ENCODE results near the gene STYX.

STYX gene, protein sequence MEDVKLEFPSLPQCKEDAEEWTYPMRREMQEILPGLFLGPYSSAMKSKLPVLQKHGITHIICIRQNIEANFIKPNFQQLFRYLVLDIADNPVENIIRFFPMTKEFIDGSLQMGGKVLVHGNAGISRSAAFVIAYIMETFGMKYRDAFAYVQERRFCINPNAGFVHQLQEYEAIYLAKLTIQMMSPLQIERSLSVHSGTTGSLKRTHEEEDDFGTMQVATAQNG
- total RNA-seq, result 16.8 to 77.0 (median 49.9) reads per million in 18 experiments

DNA sequence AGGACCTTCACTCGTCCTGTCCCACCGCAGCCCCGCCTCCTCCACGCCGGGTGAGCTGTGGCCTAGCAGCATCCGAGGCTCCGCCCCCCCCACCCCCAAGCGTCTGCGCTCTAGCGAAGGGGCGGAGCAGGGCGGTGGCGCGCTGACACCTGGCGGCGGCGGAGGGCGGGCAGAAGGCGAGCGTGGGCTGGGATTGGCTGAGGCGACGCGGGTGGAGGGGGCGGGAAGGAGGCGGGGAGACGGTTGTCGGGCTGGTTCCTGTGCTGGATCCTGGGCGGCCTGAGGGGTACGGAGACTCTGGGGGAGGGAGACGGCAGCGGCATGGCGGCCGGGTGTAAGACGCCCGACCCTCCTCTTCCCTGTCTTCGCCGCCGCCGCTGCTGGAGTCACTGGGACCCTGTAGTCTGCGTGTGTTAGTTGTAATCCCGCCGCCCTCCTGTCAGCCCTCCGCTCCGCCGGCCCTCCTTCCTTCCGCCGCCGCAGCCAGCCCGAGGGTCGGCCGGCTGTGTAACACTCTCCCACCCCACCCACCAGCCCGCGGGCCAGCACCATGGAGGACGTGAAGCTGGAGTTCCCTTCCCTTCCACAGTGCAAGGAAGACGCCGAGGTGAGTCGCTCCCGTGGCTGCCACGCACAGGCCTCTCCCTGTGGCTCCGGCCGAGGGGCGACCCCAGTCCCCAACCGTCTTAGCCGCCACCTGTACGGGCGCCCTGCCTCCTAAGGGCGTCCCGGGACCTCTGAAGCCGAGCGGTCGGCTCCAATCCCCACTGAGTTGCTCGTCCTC, at the start of gene STYX:
TSS of gene STYX (plus strand) at position 242 of the 784 bp plus-strand sequence. CDS start at position 551, 309 bp downstream.
- peak; percentile 97 to 98 for DNase-seq

DNA sequence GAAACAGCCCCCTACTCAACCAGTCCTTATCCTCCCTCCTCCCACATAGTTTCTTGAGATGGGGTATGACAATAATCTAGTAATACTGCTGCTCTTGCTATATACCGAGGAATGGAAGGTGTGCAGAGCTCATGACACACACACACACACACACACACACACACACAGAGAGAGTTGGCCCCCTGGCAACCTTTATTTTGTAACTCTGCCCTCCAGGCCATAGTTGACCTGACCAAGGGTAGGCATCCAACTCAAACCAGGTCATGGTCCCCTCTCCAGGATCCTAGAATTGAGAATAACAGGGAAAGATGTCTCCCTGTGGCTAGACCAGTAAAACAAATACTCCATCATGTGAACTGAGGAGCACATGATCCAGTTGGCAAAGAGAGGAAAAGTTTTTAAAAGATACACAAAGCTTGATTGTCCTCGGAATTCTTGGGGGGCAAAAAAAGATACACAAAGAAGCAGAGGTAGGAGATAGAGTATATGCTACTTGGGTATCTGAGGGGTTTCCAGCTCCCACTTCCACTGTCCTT, 45.9 kb upstream of the STYX start:
- DNase-seq, result no peak

DNA sequence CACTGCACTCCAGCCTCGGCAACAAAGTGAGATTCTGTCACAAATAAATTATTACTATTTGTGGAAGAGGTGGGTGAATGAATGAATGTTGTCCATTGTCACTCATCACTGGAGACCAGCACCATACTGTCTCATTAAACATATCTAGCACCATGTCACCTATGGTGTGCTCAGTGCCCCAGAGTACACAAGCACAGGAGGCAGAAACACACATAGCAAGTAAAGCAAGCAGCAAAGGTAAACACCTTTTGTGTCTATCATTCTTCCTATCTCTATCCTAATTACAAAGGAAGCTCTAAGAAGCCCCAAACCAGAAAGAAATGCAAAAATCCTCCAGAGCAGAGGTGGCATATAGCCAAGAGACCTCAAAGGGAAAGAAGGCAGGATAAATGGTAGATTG, 43.8 kb upstream of the STYX start:
- no peak for DNase-seq

DNA sequence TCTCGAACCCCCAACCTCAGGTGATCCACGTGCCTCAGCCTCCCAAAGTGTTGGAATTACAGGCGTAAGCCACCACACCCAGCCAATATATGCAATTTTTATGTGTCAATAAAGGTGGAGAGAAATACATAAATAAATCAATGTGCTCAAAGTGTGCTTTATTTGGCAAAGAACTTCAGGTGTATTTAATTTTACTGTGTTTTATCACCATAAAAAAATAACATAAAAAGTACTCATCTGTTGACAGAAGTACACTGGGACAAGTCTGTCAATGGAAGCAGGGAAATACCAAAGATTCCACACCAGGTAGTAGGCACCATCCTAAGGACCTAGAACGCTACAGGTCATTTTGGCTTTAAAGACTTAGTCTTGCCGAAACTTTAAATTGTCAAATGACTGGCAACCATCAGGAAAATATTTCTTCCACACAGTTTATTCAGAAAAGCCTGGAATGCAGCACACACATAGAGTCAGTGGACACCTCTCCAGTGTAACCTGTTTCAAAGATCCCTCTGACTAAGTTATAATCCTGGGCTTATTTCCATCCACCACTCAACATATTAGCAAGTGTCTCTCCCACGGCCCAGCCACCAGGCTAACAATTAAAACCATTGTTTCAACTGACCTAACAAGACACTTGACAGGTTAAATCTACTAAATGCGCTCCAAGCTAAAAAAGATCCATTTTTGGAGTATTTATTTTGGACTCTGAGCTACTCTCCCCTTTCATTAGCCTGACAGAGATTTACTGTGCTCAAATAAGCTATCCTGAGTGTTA, 38.8 kb upstream of the STYX start:
- no peak for DNase-seq

DNA sequence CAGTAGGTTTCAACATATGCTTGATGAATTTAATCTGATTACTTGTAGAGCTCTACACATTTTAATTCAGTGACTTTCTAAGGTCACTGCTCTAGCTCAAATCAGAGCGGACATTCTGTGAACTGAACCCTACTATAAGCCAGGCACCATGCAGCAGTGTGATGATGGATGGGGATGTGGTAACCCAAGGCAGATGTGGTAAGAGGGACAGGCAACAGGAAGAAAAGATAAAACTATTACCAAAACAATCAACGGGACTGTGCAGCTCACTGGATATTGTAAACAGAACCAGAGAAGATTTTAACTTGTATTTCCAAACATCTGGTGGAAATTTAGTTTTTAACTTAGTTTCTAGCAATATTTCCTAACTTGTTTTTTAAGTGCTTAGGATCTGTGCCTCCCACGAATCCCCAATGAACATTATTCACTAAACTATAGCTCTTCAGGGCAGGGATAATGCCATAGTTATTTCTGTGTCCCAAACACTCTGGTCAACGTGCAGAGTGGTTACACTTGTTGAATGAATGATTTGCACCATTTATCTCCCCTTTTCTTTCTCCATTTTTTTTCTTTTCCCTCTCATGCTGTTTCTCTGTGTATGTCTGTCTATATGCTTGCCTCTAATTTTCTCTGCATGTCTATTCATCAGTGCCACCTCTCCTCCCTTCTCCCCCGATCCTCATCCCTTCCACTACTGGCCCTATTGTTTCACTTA, 37.6 kb upstream of the STYX start:
- peak; percentile 67 to 74 for DNase-seq

DNA sequence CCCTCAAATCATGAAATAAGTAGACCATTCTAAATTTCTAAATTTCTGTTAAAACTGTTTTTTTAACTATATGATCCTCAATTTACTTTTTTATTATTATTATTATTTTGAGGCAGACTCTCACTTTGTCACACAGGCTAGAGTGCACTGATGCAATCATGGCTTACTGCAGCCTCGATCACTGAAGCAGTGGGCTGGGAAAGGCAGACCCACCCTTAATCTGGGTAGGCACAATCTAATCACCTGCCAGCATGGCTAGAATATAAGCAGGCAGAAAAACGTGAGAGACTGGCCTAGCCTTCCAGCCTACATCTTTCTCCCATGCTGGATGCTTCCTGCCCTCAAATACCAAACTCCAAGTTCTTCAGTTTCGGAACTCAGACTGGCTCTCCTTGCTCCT, 36.9 kb upstream of the STYX start:
- DNase-seq, result no peak

DNA sequence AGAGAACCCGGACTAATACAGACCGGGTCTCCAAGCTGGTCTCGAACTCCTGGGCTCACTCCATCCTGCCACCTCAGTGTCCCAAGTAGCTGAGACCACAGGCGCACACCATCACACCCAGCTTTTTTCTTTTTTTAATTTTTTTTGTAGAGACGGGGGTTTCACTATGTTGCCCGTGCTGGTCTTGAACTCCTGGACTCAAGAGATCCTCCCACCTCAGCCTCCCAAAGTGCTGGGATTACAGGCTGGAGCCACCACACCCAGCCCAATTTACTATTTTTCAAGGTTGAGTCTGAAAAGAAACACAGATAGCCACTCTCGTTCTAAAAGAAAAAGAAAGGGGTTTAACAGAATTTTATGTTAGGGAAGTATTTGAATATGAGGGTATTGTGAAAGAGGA, 36.4 kb upstream of the STYX start:
- no peak for DNase-seq

DNA sequence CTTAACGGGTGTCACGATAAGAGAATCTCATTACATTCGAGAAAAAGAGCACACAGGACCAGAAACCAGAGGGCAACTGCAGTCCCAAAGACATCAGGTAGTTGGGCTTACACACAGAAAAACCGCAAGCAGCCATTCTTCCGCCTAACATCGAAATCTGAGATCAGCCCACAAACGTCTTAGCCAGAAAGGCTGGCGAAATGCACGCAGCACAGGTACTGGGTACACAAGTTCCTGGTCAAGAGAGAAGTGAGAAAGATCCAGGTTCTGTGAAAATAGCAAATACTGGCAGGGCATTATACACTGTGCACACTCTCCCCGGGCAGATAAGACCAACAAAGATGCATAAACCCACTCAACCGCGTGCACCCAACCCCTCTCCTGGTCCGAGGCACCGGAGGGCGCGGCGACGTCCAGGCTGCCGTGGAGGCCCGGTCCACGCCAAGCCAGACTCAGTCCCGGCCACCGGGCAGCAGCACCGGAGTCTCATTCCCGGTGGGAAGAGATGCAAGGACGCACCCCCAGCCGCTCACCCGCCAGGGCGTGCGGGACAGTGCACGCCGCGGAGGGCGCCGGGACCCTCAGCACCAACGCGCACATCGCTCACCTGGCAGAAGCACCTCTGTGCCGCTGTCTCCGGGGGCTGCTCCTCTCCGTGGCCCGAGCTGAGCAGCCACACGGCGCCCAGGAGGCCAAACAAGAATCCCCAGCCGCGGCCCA, 35.0 kb upstream of the STYX start:
- peak; percentile 36 to 57 for DNase-seq

DNA sequence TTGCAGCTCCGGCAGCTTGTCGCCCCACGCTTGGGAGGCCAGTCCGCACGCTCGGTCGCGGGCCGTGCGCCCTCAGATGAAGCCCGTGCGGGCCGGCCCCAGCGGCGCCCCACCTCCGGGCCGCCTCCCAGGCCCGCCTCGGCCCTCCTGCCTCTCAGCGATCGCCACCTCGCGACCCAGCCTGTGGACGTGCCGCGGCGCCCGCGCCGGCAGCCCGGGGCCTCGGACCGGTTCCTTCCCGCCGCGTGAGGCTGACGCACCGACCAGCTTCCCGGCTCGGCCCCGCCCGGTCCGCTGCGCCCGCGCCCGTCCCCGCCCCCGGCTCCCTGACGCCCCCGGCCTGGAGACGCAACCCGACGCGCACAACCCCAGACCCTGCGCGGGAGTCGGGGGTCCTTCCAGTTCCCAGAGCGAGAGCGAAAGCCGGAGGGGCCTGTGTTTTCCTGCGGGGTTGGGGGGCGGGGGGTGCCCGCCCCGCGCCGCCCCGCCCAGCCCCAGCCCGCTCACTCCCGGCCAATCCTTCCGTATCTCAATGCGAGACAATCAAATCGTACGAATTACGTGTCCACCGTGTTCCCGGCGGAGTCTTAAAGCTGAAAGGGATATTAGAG, 34.4 kb upstream of the STYX start, which contains the start of gene ERO1A:
TSS of gene ERO1A (minus strand) at position 78 of the 611 bp plus-strand sequence. CDS start at position 1, 77 bp downstream.
- peak; percentile 83 to 92 for DNase-seq

DNA sequence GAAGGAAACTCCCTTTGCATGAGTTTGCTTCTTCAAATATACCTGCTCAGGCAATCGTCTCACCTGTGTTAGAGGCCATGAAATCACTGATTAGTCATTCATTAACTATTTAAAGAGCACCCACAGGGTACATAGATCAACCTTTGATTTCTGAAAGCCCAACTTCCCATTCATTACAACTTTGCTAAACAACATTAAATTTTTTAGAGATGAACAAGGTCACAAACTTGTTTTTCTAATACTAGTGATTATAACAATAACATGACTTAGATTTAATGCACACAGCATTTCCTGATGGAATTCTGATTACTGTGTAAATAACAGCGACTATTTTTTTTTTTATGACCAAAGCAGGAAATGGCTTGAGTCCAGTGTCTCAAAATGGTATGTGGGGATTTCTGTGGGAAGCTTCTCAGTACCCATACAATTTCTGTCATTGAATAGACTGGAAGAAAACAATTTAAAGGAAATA, 29.2 kb upstream of the STYX start:
- no peak for DNase-seq

DNA sequence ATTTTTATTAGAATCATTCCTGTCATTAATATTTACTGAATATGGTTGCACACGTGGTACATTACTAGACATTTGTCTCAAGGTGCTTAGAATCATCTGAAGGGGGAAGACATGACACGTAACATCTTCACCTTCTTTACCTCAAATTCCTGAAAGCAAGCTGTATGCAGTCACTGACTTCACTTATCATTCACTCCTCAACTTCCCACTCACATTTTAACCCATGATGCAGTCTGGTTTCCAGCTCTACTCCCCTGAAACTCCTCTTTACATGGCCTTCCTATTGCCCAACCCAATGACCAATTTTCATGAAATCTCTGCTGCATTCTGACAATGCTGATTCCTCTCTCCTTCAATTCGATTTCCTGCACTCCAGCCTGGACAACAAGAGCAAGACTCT, 28.7 kb upstream of the STYX start:
- DNase-seq, result peak; percentile 52 to 63

DNA sequence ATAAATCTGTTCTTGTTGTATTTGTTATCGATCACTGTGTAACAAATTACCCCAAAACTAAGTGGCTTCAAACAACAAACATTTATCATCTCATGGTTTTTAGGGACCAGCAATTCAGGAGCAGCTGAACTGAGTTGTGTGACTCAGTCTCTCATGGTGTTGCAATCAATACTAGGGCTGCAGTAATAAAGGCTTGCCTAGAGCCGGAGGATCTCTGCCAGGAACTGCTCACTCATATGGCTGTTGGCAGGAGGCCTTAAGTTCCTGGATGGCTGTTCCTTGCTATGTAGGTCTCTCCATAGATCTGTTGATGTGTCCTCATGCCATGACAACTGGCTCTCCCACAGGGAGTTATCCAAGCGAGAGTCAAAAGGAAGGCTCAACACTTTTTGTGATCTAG, 26.7 kb upstream of the STYX start:
- DNase-seq, result peak; percentile 77 to 82

DNA sequence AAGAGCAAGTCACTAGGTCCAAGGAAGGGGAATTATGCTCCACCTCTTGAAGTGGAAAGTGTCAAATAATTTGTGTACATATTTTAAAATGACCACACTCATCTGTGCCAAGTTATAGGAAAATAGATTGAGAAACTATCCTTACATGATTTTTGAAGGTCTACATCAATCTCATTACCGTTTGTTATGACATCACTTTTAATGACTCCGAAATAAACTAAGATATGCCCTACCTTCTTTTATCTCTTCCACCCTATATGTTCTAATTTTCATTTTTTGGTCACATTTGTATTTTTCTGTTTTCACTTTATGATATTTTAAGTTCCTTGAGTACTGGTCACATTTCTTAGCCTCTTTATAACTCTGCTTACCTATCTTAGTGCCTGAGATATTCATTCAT, 26.3 kb upstream of the STYX start:
- DNase-seq, result no peak

DNA sequence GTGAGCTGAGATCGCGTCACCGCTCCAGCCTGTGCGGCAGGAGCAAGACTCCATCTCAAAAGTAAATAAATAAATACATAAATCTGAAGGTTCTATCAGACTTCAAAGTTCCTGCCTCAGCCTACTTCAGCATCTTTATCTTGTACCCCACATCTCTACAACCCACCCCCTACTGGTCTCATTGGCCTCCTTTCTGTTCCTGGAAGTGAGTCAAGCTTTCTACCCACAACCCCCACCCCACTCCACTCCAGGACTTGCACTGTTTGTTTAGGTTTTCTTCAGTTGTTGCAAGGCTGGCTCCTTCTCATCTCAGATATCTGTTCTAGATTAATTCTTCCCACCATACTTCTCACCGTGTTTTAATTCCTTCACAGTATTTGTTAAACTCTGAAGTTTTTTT, 23.7 kb upstream of the STYX start:
- DNase-seq, result no peak

DNA sequence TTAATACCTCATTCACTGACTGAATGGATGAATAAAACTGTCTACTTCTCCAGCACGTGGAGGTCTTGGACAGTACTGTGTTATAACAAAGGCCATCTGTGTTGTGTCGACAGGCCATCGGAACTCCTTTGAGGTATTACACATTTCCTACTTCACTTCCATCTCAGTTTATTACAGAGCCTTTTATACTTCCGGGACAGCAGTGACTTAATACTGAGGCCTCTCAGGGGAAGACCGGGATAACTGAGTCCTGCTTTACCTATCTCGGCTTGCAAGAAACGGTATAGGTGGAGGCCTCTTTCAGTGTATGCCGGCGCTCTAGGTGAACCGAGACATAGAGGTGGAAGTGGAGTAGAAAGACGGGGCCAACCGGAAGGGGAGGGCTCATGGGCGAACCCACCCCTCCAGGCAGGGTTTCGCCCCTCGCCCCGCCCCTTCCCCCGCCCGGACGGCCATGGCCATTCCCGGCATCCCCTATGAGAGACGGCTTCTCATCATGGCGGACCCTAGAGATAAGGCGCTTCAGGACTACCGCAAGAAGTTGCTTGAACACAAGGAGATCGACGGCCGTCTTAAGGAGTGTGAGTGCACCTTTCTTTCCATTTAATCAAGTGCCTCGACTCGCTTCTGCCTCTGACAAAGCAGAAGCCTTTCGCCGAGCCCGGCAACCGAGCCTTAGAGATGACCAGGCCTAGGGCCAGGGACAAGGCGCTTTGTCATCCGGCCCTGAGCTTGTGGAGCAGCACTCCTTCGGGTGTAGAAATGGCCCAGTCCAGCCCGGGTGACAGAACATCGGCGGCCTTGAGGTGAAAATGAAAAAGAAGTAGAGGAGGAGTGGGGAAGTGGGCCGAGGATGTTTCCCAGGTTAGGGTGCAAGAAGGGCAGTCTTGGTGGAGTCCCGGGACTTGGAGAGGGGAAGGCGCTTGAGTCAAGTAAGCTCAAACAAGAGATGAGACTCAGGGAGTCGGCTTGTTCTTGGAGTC, 23.0 kb upstream of the STYX start, which contains the start of gene PSMC6:
TSS of gene PSMC6 (plus strand) at position 477 of the 983 bp plus-strand sequence. CDS start at position 497, 20 bp downstream.
- peak; percentile 89 to 90 for DNase-seq

DNA sequence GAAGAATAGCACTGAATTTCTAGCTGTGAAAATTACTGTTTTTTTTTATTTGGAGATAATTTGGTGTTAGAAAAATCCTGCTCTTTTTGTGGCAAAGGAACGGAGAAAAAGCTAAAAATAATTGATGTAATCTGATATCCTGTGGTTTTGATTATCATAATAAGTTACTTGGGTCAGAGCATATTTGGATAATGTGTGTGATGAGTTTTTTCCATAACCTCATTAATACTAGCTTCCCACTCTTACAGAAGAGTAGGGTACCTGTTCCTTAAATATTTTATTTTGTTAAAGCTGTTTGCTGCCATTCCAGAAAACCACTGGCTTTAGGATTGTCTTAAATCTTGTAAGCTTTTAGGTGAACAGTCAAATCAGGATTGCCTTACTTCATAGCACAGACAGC, 18.3 kb upstream of the STYX start:
- no peak for DNase-seq

DNA sequence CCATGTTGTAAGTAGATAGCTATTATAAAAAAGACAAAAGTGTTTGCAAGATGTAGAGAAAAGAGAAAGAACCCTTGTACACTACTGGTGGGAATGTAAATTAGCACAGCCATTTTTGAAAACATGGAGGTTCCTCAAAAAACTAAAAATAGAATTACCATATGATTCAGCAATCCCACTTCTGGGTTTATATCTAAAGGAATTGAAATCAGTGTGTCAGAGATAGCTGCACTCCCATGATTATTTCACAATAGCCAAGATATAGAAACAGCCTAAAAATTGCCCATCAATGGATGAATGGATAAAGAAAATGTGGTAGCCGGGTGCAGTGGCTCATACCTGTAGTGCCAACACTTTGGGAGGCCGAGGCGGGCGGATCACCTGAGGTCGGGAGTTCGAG, 13.8 kb upstream of the STYX start:
- peak; percentile 39 to 73 for DNase-seq

DNA sequence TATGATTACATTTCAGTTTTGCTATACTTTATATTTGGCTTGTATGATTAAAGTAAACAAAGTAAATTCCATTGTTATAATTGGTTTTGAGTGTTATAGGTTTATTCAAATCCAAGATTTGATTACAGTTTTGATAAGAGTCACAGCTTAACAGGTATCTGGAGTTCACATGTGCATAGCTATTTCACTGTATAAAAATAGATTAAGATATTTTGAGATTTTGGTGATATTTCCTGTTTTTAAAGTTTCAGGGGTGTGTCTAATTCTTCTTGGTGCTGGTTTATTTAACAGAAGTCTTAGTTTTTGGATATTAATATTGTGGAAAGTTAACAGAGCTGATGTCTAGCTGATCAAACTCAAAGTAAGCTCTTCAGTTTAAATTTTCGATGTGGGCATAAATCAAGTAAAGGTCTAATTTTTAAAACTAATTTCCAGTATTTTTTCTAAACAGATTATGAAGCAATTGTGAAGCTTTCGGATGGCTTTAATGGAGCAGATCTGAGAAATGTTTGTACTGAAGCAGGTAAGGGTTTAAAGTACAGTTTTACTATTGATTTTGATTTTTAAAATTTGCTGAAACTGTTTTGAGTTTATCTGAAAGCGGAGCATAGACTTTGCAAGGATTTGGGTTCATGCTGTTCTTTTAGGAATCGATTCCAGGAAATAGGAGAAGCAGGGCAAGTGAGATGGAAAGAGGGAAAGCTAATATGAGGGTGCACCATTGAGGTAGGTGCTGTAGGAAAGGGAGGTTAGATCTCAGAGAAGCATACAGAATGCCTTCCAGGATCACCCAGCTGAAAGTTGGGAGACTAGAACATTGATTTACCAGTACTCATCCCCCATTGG, 6.2 kb upstream of the STYX start:
- DNase-seq, result no peak

DNA sequence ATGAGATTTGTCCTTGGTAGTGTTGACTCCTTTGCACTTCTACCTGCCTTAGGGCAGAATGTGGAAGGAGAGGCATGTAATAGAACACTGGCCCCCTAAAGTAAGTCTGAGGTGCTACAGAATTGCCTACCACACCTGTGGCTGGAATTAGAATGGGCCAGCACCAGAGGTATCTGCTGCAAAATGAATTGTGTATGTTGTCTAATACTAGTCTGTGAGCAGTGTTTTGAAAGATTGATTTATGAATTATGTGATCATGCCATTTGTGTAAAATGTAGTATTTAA, 5.7 kb upstream of the STYX start:
- no peak for DNase-seq
